Hepatic stellate cell (primary cell): Measurements from ENCODE around the gene OPCML.

Experiments used
- DNase-seq: peaks from one replicate; pipeline ENCODE4 v3.0.0; 2011; ENCODE audit warnings: low spot score

Gene OPCML

GRCh38 chr11:132555617-132556016, 976.7 kb downstream of the OPCML start:
- no peak for DNase-seq

GRCh38 chr11:132551016-132551415, 981.3 kb downstream of the OPCML start:
- DNase-seq: no peak

- DNase-seq: no peak
These were observed 982.7 kb downstream of the OPCML start for GRCh38 chr11:132549561-132549960.

GRCh38 chr11:132549001-132549400, 983.3 kb downstream of the OPCML start:
- no peak for DNase-seq

GRCh38 chr11:132544007-132544406, 988.3 kb downstream of the OPCML start:
- DNase-seq: no peak

- DNase-seq: no peak
These were observed 990.5 kb downstream of the OPCML start for GRCh38 chr11:132541794-132542193.

- no peak for DNase-seq
These were observed 991.7 kb downstream of the OPCML start for GRCh38 chr11:132540581-132540980.

GRCh38 chr11:132539590-132540368, 992.5 kb downstream of the OPCML start:
- no peak for DNase-seq

GRCh38 chr11:132538642-132539041, 993.7 kb downstream of the OPCML start:
- DNase-seq: no peak

- no peak for DNase-seq
These were observed 996.5 kb downstream of the OPCML start for GRCh38 chr11:132535830-132536229.

- peak; percentile 3 for DNase-seq
These were observed 1000.4 kb downstream of the OPCML start for GRCh38 chr11:132531921-132532320.

GRCh38 chr11:132528181-132528580, 1004.1 kb downstream of the OPCML start:
- no peak for DNase-seq

GRCh38 chr11:132523929-132524328, 1008.4 kb downstream of the OPCML start:
- DNase-seq: no peak

- no peak for DNase-seq
These were observed 1012.1 kb downstream of the OPCML start for GRCh38 chr11:132520199-132520598.

- DNase-seq: peak; percentile 3
These were observed 1013.0 kb downstream of the OPCML start for GRCh38 chr11:132519241-132519815.

GRCh38 chr11:132504501-132505041, 1027.7 kb downstream of the OPCML start:
- no peak for DNase-seq

- no peak for DNase-seq
These were observed 1030.9 kb downstream of the OPCML start for GRCh38 chr11:132501356-132501755.

- no peak for DNase-seq
These were observed 1032.6 kb downstream of the OPCML start for GRCh38 chr11:132499661-132500060.

GRCh38 chr11:132496341-132496740, 1036.0 kb downstream of the OPCML start:
- no peak for DNase-seq

GRCh38 chr11:132493801-132494200, 1038.5 kb downstream of the OPCML start:
- DNase-seq: no peak

- DNase-seq: no peak
These were observed 1041.3 kb downstream of the OPCML start for GRCh38 chr11:132490978-132491377.

GRCh38 chr11:132486060-132486459, 1046.2 kb downstream of the OPCML start:
- DNase-seq: no peak

- no peak for DNase-seq
These were observed 1057.3 kb downstream of the OPCML start for GRCh38 chr11:132475026-132475425.
